ENCODE results near the gene DAAM1. TPM values are rescaled to one million over a fixed set of nuclear protein-coding genes. Genes with fewer than 3 reads are reported as not detected.

DAAM1 gene
- polyA plus RNA-seq, 1 donor (not counting 4 experiments of a cell fraction or from before 2014, with no cell fraction given) = 44.6 TPM

- H3K4me3 ChIP-seq (ENCODE audit: control insufficient read depth in 2 of 3, extremely low read depth in 1 of 3, insufficient read depth in 2 of 3, low read depth in 1 of 3, low read length in 3 of 3) = no peak overlapping the region
- H3K36me3 ChIP-seq (ENCODE audit: control insufficient read depth in 2 of 2, extremely low read depth in 1 of 2, insufficient read depth in 2 of 2, low read length in 2 of 2) = no peaks in the 10 kb centered on the region
- peaks cover 31% of the 10 kb centered on the region for H3K79me2 ChIP-seq (ENCODE audit: control insufficient read depth, insufficient read depth, low read length)
- peaks cover 6% of the 10 kb centered on the region for H3K4me1 ChIP-seq (ENCODE audit: control insufficient read depth, extremely low read depth, insufficient read depth, low read length)
- H4K20me1 ChIP-seq (ENCODE audit: control insufficient read depth, extremely low read depth, insufficient read depth, low read length) = no peaks in the 10 kb centered on the region
- no peak overlapping the region for H3K4me2 ChIP-seq (ENCODE audit: control insufficient read depth, extremely low read depth, insufficient read depth, low read depth, low read length)
- DNase-seq (ENCODE audit: low read depth, low spot score) = no peak
- H3K9me3 ChIP-seq (ENCODE audit: control insufficient read depth, low read depth, low read length) = no peaks in the 10 kb centered on the region
- no peak for FAIRE-seq
- no peak overlapping the region for H3K27ac ChIP-seq (ENCODE audit: control insufficient read depth, insufficient read depth, low read length)
- H3K9me1 ChIP-seq (ENCODE audit: control insufficient read depth, extremely low read depth, insufficient read depth, low read length) = no peaks in the 10 kb centered on the region
- no peaks in the 10 kb centered on the region for H3K27me3 ChIP-seq (ENCODE audit: control insufficient read depth, extremely low read depth, insufficient read depth, low read length)
- TF ChIP-seq CTCF (optimal IDR thresholded peaks at IDR 0.05 in 1 of 3, IDR thresholded peaks at IDR 0.05 in 1 of 3, conservative IDR thresholded peaks at IDR 0.05 in 1 of 3; ENCODE audit: extremely low read depth in 1 of 3, insufficient read depth in 2 of 3, low read length in 3 of 3) = no peak
- no peak for TF ChIP-seq EZH2 (IDR thresholded peaks at IDR 0.05; ENCODE audit: low read length)
- dilution Hi-C loops (cut with MboI; ENCODE audit: extremely low pct_ligation_motif_present, low sequenced_read_pairs) = no loop called here
- no peak overlapping the region for H2AFZ ChIP-seq (ENCODE audit: control insufficient read depth, low read length)
- no peak overlapping the region for H3K9ac ChIP-seq (ENCODE audit: control insufficient read depth, extremely low read depth, insufficient read depth, low read length)
Observed at GRCh38 chr14:59229653-59230406, 41.4 kb downstream of the DAAM1 start.

GRCh38 chr14:59236195-59236594 lies 47.7 kb downstream of the DAAM1 start:
- Histone ChIP-seq H3K9ac (ENCODE audit: control insufficient read depth, extremely low read depth, insufficient read depth, low read length) (no peak overlapping the region), H3K9me1 (ENCODE audit: control insufficient read depth, extremely low read depth, insufficient read depth, low read length) (no peaks in the 10 kb centered on the region), H3K27me3 (ENCODE audit: control insufficient read depth, extremely low read depth, insufficient read depth, low read length) (no peaks in the 10 kb centered on the region), H3K4me2 (ENCODE audit: control insufficient read depth, extremely low read depth, insufficient read depth, low read depth, low read length) (no peak overlapping the region), H4K20me1 (ENCODE audit: control insufficient read depth, extremely low read depth, insufficient read depth, low read length) (peaks cover 4% of the 10 kb centered on the region), H3K9me3 (ENCODE audit: control insufficient read depth, low read depth, low read length) (no peaks in the 10 kb centered on the region), H3K36me3 (ENCODE audit: control insufficient read depth in 2 of 2, extremely low read depth in 1 of 2, insufficient read depth in 2 of 2, low read length in 2 of 2) (no peaks in the 10 kb centered on the region), H2AFZ (ENCODE audit: control insufficient read depth, low read length) (no peak overlapping the region), H3K27ac (ENCODE audit: control insufficient read depth, insufficient read depth, low read length) (no peak overlapping the region), H3K4me1 (ENCODE audit: control insufficient read depth, extremely low read depth, insufficient read depth, low read length) (peaks cover 4% of the 10 kb centered on the region), H3K4me3 (ENCODE audit: control insufficient read depth in 2 of 3, extremely low read depth in 1 of 3, insufficient read depth in 2 of 3, low read depth in 1 of 3, low read length in 3 of 3) (no peak overlapping the region), H3K79me2 (ENCODE audit: control insufficient read depth, insufficient read depth, low read length) (peaks cover 33% of the 10 kb centered on the region)
- FAIRE-seq = no peak
- dilution Hi-C loops (cut with MboI; ENCODE audit: extremely low pct_ligation_motif_present, low sequenced_read_pairs) = no loop called here
- DNase-seq (ENCODE audit: low read depth, low spot score) = no peak
- TF ChIP-seq CTCF (optimal IDR thresholded peaks at IDR 0.05 in 1 of 3, IDR thresholded peaks at IDR 0.05 in 1 of 3, conservative IDR thresholded peaks at IDR 0.05 in 1 of 3; ENCODE audit: extremely low read depth in 1 of 3, insufficient read depth in 2 of 3, low read length in 3 of 3) = no peak
- no peak for TF ChIP-seq EZH2 (IDR thresholded peaks at IDR 0.05; ENCODE audit: low read length)
